GM13977 (cell line): ENCODE results near the gene UGT3A1.
"Not testable (repeated sequence)": the region's sequence is repeated elsewhere in the genome, so short reads cannot be mapped to it uniquely, and the experiment has no call there.

Source experiments
- DNase-seq: peaks from one replicate; pipeline ENCODE4 v3.0.0; 2012; ENCODE audit warnings: low spot score
- CTCF ChIP-seq: IDR thresholded peaks from 2 replicates; pipeline ENCODE4 v1.5.1; 2012; ENCODE audit warnings: mild to moderate bottlenecking, control low read depth; ENCODE audit not compliant: insufficient read depth; ENCODE audit errors: extremely low read depth, missing control alignments
- in situ Hi-C: fragments of 300-500 bp; cut with MboI; formaldehyde crosslinking; loops from one replicate; pipeline ENCODE4 v1.12.0; 2022; ENCODE audit warnings: low sequenced_read_pairs, low pct_unique_long_range_greater_than_20kb, mixed read lengths, inconsistent platforms; ENCODE audit not compliant: unreplicated experiment

Gene UGT3A1

GRCh38 chr5:35990941-35991611, at the start of gene UGT3A1:
UGT3A1 (minus strand) TSS chr5:35991390; CDS start chr5:35991240, 150 bp downstream.
- DNase-seq, result no peak
- TF ChIP-seq CTCF, result no peak
- in situ Hi-C loops, result no loop called here

GRCh38 chr5:36035696-36036095, 44.5 kb upstream of the UGT3A1 start:
- no peak for TF ChIP-seq CTCF
- DNase-seq, result no peak
- in situ Hi-C loops, result no loop called here

DNA sequence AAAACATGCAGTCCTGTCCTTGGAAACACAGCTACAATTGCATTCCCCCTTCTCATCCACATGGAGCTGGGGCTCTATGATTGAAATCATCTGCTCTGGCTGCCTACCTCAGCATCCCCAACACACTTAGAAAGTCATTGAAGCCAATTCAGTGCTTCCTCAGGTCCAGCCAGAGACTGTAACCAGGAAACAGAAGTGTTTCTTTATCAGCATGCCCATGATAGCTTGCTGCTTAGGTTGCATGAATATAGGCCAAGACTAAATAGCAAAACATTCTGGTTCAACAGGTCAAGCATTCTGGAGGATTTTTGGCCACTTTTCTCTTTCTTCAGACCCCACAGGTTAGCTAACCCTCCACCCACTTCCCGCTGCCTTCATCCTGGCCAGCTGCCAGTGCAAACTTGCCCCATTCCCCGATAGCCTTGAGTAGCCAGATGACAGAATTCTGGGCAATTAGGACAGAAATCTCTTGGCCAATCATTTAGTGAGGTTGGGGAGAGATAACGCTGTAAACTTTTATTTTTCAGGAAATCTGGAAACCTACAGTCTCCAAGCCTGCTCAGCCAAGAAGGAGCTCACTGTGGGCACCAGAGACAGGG, 43.4 kb upstream of the UGT3A1 start:
- in situ Hi-C loops, DNase-seq: not testable (repeated sequence)

- no peak for DNase-seq
- no peak for TF ChIP-seq CTCF
- in situ Hi-C loops, result no loop called here
Observed at GRCh38 chr5:36033486-36033885, 42.3 kb upstream of the UGT3A1 start.

DNA sequence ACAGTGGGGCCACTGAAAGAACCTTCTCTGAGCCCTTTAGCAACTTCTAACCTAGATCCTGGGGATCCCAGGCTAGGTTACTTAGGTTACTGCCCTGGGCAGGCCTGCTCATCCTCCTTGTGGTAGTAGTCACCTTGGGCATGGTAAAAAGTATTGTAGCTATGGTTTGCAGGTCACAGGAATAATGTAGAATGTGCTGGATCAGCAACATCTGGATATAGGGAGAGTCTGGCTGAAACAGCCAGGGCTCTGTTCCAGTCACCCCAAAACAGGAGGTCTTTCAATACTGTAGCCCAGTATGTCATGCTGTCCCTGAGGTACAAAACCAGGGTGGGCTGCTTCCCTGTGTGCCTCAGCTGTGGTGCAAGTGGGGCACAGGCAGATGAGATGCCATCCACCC, 41.9 kb upstream of the UGT3A1 start:
- no peak for TF ChIP-seq CTCF
- DNase-seq, result no peak
- in situ Hi-C loops, result no loop called here

DNA sequence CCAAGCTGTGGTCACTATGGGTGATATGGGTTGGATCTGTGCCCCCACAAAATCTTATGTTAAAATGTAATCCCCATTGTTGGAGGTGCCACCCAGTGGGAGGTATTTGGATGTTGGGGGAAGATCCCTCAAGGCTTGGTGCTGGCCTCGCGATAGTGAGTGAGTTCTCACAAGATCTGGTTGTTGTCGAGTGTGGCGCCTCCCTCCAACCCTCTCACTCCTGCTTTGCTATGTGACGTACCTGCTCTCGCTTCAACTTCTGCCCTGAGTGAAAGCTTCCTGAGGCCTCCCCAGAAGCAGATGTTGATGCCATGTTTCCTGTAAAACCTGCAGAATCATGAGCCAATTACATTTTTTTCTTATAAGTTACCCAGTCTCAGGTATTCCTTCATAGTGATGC, 40.0 kb upstream of the UGT3A1 start:
- in situ Hi-C loops, result no loop called here
- no peak for DNase-seq
- TF ChIP-seq CTCF, result no peak

DNA sequence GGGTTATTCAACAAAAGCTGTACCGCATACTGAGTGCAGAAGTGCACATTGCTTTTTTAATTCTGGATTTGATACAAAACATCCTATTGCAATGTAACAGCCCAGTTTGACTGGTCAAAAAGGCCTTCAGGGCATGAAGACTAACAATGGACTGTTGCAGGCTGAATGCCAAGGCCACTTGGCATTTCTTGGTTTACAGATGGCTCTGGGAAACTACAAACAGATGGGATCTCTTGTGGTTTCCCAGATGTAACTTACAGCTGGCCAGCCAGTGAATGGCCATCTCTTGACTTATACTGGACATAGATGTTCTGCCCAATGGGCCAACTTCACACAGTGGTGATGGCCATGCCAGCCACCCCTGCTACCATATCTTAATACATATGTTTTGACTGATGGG, 38.7 kb upstream of the UGT3A1 start:
- in situ Hi-C loops, result no loop called here
- no peak for TF ChIP-seq CTCF
- no peak for DNase-seq
